Naive thymus-derived CD8-positive, alpha-beta T cell (primary cell): ENCODE results near the gene REEP1. TPM values are rescaled to one million over a fixed set of nuclear protein-coding genes. Genes with fewer than 3 reads are reported as not detected.

Experiments
- ATAC-seq, 2 donors: fragments of 150-1000 bp; cut with Tn5 transposase in 1 of 2; sonication (Bioruptor Pico), chemical (Tn5 transposase) in 1 of 2; 1 replicate in 1 of 2; 2 replicates in 1 of 2; pipeline ENCODE4 v1.10.0; 2021; ENCODE audit warnings: mild to moderate bottlenecking in 2 of 2, moderate library complexity in 2 of 2
- POLR2A ChIA-PET: fragments of 350-600 bp; sonication (Branson Sonifier 250); formaldehyde crosslinking; loops from one replicate; lab custom pipeline; 2021; ENCODE audit warnings: antibody characterized with exemption; lab: Charles Lee
- DNase-seq, 10 donors: peaks; one replicate each; pipeline versions ENCODE4 v3.0.0 to v3.0.0-alpha.2; 2020 to 2022
- H3K27ac Mint-ChIP-seq, 10 donors: one replicate each; pipeline ENCODE4 v1.8.0; 2020 to 2022; ENCODE audit warnings: mild to moderate bottlenecking in 10 of 10, mixed read lengths in 10 of 10, moderate library complexity in 4 of 10, inconsistent platforms in 1 of 10
- H3K27me3 Mint-ChIP-seq, 5 donors: one replicate each; pipeline ENCODE4 v1.8.0; 2021 to 2022; ENCODE audit warnings: mixed read lengths in 5 of 5
- H3K36me3 Mint-ChIP-seq, 3 donors: one replicate each; pipeline ENCODE4 v1.8.0; 2020 to 2022; ENCODE audit warnings: mixed read lengths in 3 of 3, mild to moderate bottlenecking in 2 of 3, inconsistent platforms in 1 of 3
- H3K4me1 Mint-ChIP-seq, 4 donors: one replicate each; pipeline ENCODE4 v1.8.0; 2021 to 2022; ENCODE audit warnings: mixed read lengths in 4 of 4
- H3K4me3 Mint-ChIP-seq, 10 donors: one replicate each; pipeline ENCODE4 v1.8.0; 2020 to 2022; ENCODE audit warnings: mild to moderate bottlenecking in 10 of 10, mixed read lengths in 10 of 10, moderate library complexity in 6 of 10, inconsistent platforms in 1 of 10
- H3K9me3 Mint-ChIP-seq, 9 donors: one replicate each; pipeline ENCODE4 v1.8.0; 2020 to 2022; ENCODE audit warnings: mixed read lengths in 9 of 9, mild to moderate bottlenecking in 3 of 9, inconsistent platforms in 1 of 9, moderate library complexity in 1 of 9
- polyA plus RNA-seq, 3 donors: library from polyadenylated mRNA; unstranded; fragments of 300-500 nt; fragmentation: Illumina TruSeq; gene quantifications; one replicate each; pipeline ENCODE4 v1.2.3, GENCODE V29; 2021
- total RNA-seq, 8 experiments: library from RNA in 2 of 8; stranded (reverse) in 2 of 8; gene quantifications; one replicate each; pipeline ENCODE4 v1.2.3 and lab custom pipeline; 2021 to 2026

Gene REEP1
- total and polyA plus RNA-seq, 5 experiments from 2014 or later, result 0.10 TPM; not detected in 4

GRCh38 chr2:86285571-86285970 lies 51.9 kb downstream of the REEP1 start:
- H3K36me3 Mint-ChIP-seq, result no peaks in the 10 kb centered on the region
- H3K27me3 Mint-ChIP-seq, result peaks cover 2 to 12% (median 6%) of the 10 kb centered on the region in 5 donors
- ATAC-seq (no peak), DNase-seq (no peak)
- H3K27ac Mint-ChIP-seq, result no peak overlapping the region
- H3K4me3 Mint-ChIP-seq, result no peak overlapping the region
- no peaks in the 10 kb centered on the region for H3K4me1 Mint-ChIP-seq
- no peaks in the 10 kb centered on the region for H3K9me3 Mint-ChIP-seq
- POLR2A ChIA-PET, result no interaction called here

- no peak for DNase-seq
- Mint-ChIP-seq H3K27ac (no peak overlapping the region), H3K4me3 (no peak overlapping the region), H3K9me3 (no peaks in the 10 kb centered on the region), H3K4me1 (no peaks in the 10 kb centered on the region), H3K36me3 (no peaks in the 10 kb centered on the region), H3K27me3 (peaks cover 2 to 9% (median 6%) of the 10 kb centered on the region in 5 donors)
- POLR2A ChIA-PET, result no interaction called here
- ATAC-seq, result no peak
These were observed 52.4 kb downstream of the REEP1 start for GRCh38 chr2:86284987-86285386.

- no peak for ATAC-seq
- no peak overlapping the region for H3K4me3 Mint-ChIP-seq
- peaks cover 2 to 6% (median 6%) of the 10 kb centered on the region in 5 donors for H3K27me3 Mint-ChIP-seq
- H3K9me3 Mint-ChIP-seq, result no peaks in the 10 kb centered on the region
- no peak for DNase-seq
- no peak overlapping the region for H3K27ac Mint-ChIP-seq
- no peaks in the 10 kb centered on the region for H3K4me1 Mint-ChIP-seq
- no peaks in the 10 kb centered on the region for H3K36me3 Mint-ChIP-seq
- POLR2A ChIA-PET, result no interaction called here
These were observed 53.0 kb downstream of the REEP1 start for GRCh38 chr2:86284401-86284841.

- POLR2A ChIA-PET, result no interaction called here
- Mint-ChIP-seq H3K4me3 (no peak overlapping the region), H3K27ac (no peak overlapping the region), H3K4me1 (no peaks in the 10 kb centered on the region), H3K9me3 (no peaks in the 10 kb centered on the region), H3K36me3 (no peaks in the 10 kb centered on the region), H3K27me3 (peaks cover 2 to 14% (median 8%) of the 10 kb centered on the region in 5 donors)
- DNase-seq (no peak), ATAC-seq (no peak)
These were observed 53.9 kb downstream of the REEP1 start for GRCh38 chr2:86283411-86284030.

GRCh38 chr2:86281066-86281700 lies 56.2 kb downstream of the REEP1 start:
- no peaks in the 10 kb centered on the region for H3K4me1 Mint-ChIP-seq
- H3K36me3 Mint-ChIP-seq, result no peaks in the 10 kb centered on the region
- peaks cover 2 to 14% (median 10%) of the 10 kb centered on the region in 5 donors for H3K27me3 Mint-ChIP-seq
- ATAC-seq (no peak), DNase-seq (no peak)
- no peak overlapping the region for H3K4me3 Mint-ChIP-seq
- H3K9me3 Mint-ChIP-seq, result no peaks in the 10 kb centered on the region
- no peak overlapping the region for H3K27ac Mint-ChIP-seq
- POLR2A ChIA-PET, result no interaction called here

- POLR2A ChIA-PET, result no interaction called here
- no peak overlapping the region for H3K27ac Mint-ChIP-seq
- no peaks in the 10 kb centered on the region for H3K4me1 Mint-ChIP-seq
- no peaks in the 10 kb centered on the region for H3K36me3 Mint-ChIP-seq
- DNase-seq (no peak), ATAC-seq (no peak)
- no peaks in the 10 kb centered on the region for H3K9me3 Mint-ChIP-seq
- H3K27me3 Mint-ChIP-seq, result peaks cover 2 to 17% (median 10%) of the 10 kb centered on the region in 5 donors
- no peak overlapping the region for H3K4me3 Mint-ChIP-seq
These were observed 57.2 kb downstream of the REEP1 start for GRCh38 chr2:86280191-86280667.

- DNase-seq (no peak), ATAC-seq (no peak)
- Mint-ChIP-seq H3K4me1 (no peaks in the 10 kb centered on the region), H3K36me3 (peaks cover 0 to 20% (median 11%) of the 10 kb centered on the region in 3 donors), H3K27ac (no peak overlapping the region), H3K4me3 (no peak overlapping the region), H3K27me3 (peaks cover 0 to 13% (median 10%) of the 10 kb centered on the region in 5 donors), H3K9me3 (peaks cover 0 to 27% (median 13%) of the 10 kb centered on the region in 9 donors)
- POLR2A ChIA-PET, result no interaction called here
These were observed 61.5 kb downstream of the REEP1 start for GRCh38 chr2:86275962-86276361.

- Mint-ChIP-seq H3K4me3 (no peak overlapping the region), H3K36me3 (peaks cover 0 to 26% (median 13%) of the 10 kb centered on the region in 3 donors), H3K27me3 (peaks cover 0 to 13% (median 10%) of the 10 kb centered on the region in 5 donors), H3K9me3 (peaks cover 0 to 33% (median 17%) of the 10 kb centered on the region in 9 donors), H3K4me1 (no peaks in the 10 kb centered on the region), H3K27ac (no peak overlapping the region)
- ATAC-seq (no peak), DNase-seq (no peak)
- POLR2A ChIA-PET, result no interaction called here
These were observed 62.0 kb downstream of the REEP1 start for GRCh38 chr2:86275384-86275799.

- H3K27ac Mint-ChIP-seq, result no peak overlapping the region
- peaks cover 0 to 12% (median 10%) of the 10 kb centered on the region in 5 donors for H3K27me3 Mint-ChIP-seq
- peaks cover 0 to 38% (median 19%) of the 10 kb centered on the region in 9 donors for H3K9me3 Mint-ChIP-seq
- no peak for DNase-seq
- H3K4me3 Mint-ChIP-seq, result no peak overlapping the region
- POLR2A ChIA-PET, result no interaction called here
- H3K36me3 Mint-ChIP-seq, result peaks cover 0 to 26% (median 15%) of the 10 kb centered on the region in 3 donors
- ATAC-seq, result no peak
- H3K4me1 Mint-ChIP-seq, result no peaks in the 10 kb centered on the region
These were observed 62.5 kb downstream of the REEP1 start for GRCh38 chr2:86274918-86275275.

GRCh38 chr2:86274265-86274917 lies 63.0 kb downstream of the REEP1 start:
- Mint-ChIP-seq H3K27me3 (peaks cover 0 to 11% (median 8%) of the 10 kb centered on the region in 5 donors), H3K4me3 (no peak overlapping the region), H3K27ac (no peak overlapping the region), H3K9me3 (peaks cover 4 to 43% (median 22%) of the 10 kb centered on the region in 9 donors), H3K4me1 (no peaks in the 10 kb centered on the region), H3K36me3 (peaks cover 0 to 26% (median 15%) of the 10 kb centered on the region in 3 donors)
- ATAC-seq (no peak), DNase-seq (no peak)
- POLR2A ChIA-PET, result no interaction called here

- Mint-ChIP-seq H3K4me1 (no peaks in the 10 kb centered on the region), H3K36me3 (peaks cover 0 to 31% (median 19%) of the 10 kb centered on the region in 3 donors), H3K4me3 (no peak overlapping the region), H3K9me3 (peaks cover 9 to 60% (median 22%) of the 10 kb centered on the region in 9 donors), H3K27ac (no peak overlapping the region), H3K27me3 (peaks cover 0 to 8% (median 2%) of the 10 kb centered on the region in 5 donors)
- POLR2A ChIA-PET, result no interaction called here
- no peak for ATAC-seq
- no peak for DNase-seq
These were observed 65.3 kb downstream of the REEP1 start for GRCh38 chr2:86272111-86272510.

GRCh38 chr2:86271248-86271647 lies 66.2 kb downstream of the REEP1 start:
- Mint-ChIP-seq H3K9me3 (peaks cover 9 to 60% (median 22%) of the 10 kb centered on the region in 9 donors), H3K27ac (no peak overlapping the region), H3K4me1 (no peaks in the 10 kb centered on the region), H3K4me3 (no peak overlapping the region), H3K36me3 (peaks cover 0 to 31% (median 20%) of the 10 kb centered on the region in 3 donors), H3K27me3 (peaks cover 0 to 9% (median 2%) of the 10 kb centered on the region in 5 donors)
- DNase-seq (no peak), ATAC-seq (no peak)
- POLR2A ChIA-PET, result no interaction called here

GRCh38 chr2:86263956-86264355 lies 73.5 kb downstream of the REEP1 start:
- H3K4me1 Mint-ChIP-seq, result no peaks in the 10 kb centered on the region
- no peak overlapping the region for H3K27ac Mint-ChIP-seq
- ATAC-seq (no peak), DNase-seq (no peak)
- no peak overlapping the region for H3K4me3 Mint-ChIP-seq
- POLR2A ChIA-PET, result no interaction called here
- peaks cover 0 to 7% (median 5%) of the 10 kb centered on the region in 3 donors for H3K36me3 Mint-ChIP-seq
- peaks cover 0 to 20% (median 7%) of the 10 kb centered on the region in 9 donors for H3K9me3 Mint-ChIP-seq
- H3K27me3 Mint-ChIP-seq, result peaks cover 0 to 16% (median 4%) of the 10 kb centered on the region in 5 donors
